GM12873 (cell line): ENCODE data around the gene OGG1.

ENCODE experiments used
- TF ChIP-seq, protein P1 (sequence below): IDR thresholded peaks from 2 replicates; pipeline ENCODE4 v1.5.1; 2012; ENCODE audit warnings: low read depth, mild to moderate bottlenecking, moderate library complexity, low read length, control low read depth; ENCODE audit not compliant: insufficient read depth; ENCODE audit errors: missing control alignments

The OGG1 gene

DNA sequence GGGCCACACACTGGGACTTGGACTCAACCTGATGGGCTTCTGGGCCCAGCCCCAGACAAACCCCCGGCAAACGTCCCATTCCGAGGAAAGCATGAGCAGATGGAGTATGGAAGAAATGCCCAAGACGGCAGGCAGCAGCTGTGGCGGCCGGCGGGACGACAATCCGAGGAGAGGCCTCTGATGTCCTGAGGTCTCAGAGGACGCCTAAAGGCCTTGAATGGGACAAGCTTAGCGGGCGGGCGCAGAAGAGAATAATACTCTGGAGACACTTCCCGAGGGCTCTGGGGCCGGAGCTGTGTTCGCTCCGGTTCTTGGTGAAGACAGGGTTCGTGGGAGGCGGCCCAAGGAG, 482 bp upstream of the OGG1 start:
- TF ChIP-seq, protein P1, sequence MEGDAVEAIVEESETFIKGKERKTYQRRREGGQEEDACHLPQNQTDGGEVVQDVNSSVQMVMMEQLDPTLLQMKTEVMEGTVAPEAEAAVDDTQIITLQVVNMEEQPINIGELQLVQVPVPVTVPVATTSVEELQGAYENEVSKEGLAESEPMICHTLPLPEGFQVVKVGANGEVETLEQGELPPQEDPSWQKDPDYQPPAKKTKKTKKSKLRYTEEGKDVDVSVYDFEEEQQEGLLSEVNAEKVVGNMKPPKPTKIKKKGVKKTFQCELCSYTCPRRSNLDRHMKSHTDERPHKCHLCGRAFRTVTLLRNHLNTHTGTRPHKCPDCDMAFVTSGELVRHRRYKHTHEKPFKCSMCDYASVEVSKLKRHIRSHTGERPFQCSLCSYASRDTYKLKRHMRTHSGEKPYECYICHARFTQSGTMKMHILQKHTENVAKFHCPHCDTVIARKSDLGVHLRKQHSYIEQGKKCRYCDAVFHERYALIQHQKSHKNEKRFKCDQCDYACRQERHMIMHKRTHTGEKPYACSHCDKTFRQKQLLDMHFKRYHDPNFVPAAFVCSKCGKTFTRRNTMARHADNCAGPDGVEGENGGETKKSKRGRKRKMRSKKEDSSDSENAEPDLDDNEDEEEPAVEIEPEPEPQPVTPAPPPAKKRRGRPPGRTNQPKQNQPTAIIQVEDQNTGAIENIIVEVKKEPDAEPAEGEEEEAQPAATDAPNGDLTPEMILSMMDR = no peak

DNA sequence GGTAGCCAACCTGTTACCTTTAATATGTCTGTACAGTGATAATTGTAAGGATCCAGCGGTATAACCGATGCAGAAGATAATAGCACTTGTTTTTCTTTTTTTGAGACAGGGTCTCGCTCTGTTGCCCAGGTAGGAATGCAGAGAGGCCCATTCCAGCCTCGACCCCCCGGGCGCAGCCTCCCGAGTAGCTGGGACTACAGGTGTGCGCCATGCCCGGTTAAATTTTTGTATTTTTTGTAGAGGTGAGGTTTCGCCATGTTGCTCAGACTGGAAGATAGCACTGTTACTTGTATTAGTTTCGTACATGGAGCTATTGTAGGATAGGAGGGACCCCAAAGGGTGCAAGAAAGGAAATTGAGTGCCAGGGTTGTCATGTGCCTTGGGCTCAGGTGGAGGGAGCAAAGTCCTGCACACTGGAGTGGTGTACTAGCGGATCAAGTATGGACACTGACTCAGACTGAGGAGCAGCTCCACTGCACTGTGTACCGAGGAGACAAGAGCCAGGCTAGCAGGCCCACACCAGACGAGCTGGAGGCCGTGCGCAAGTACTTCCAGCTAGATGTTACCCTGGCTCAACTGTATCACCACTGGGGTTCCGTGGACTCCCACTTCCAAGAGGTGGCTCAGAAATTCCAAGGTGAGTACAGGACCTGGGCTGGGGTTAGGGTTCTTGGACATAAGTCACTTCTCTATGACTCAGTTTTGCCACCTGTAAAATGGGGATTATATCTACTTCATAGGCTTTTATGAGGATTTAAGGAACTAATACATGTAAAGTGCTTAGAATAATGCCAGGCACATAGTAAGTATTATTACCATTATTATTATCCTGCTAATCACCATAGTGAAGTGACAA, 1.0 kb downstream of the OGG1 start:
- TF ChIP-seq, protein P1 = no peak

GRCh38 chr3:9754678-9755077, 4.9 kb downstream of the OGG1 start:
- TF ChIP-seq, protein P1 = no peak

GRCh38 chr3:9757427-9757826, 7.7 kb downstream of the OGG1 start:
- TF ChIP-seq, protein P1 = no peak

DNA sequence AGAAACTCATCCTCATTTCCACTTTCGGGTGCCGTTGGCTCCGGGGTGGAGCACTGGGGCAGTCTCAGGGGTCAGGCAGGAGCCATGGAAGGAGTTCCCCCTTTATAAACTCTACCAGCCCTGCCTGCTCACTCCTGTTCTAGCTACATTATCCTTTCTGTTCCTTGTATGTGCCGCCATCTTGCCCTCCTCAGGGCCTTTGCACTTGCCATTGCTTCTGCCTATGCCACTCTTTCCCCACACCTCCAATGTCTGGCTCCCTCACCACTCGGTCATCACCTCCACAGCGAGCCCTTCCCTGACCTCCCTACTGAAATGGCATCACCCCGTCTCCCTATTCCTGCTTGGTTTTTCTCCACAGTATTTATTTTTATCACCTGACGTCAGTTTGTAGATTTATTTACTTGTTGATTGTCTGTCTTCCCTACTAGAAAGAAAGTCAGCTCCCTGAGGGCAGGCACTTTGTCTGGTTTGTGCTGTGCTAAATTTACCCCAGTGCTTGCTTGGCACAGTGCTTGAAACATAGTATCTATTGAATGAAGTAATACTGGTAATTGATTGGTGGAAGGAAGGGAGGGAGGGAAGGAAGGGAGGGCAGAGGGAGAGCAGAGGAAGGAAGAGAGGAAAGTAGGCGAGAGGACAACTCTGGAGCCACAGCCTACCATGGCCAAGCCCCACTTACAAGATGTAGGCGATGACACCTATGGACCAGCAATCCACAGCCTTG, 11.2 kb downstream of the OGG1 start:
- TF ChIP-seq, protein P1 = no peak

DNA sequence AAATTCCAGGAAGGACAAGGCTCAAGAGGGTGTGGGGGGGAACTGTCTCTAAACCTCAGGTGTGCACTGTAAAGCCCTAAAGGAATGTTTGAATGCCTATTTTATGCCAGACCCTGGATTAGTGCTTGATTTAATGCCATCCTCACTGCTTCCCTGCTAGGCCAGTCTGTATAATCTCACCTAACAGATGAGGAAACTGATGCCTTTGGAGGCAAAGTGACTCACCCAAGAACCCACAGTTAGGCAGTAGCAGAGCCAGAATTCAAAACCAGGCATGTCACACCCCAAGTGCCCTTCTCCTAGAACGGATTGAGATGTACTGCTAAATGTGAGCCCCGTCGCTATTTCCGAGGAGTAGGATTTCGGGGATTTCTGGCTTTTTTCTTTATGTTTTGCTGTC, 12.2 kb downstream of the OGG1 start:
- TF ChIP-seq, protein P1 = no peak

- TF ChIP-seq, protein P1 = no peak
Measured at GRCh38 chr3:9762871-9763270, 13.1 kb downstream of the OGG1 start.
